WTC11 (cell line): Measurements from ENCODE around the gene GPR153. TPM values are rescaled to one million over a fixed set of nuclear protein-coding genes. Genes with fewer than 3 reads are reported as not detected.

Experiments
- CBFB ChIP-seq: sonication (generic); formaldehyde crosslinking; IDR thresholded peaks from 2 replicates; pipeline ENCODE4 v1.8.1; 2022; ENCODE audit warnings: mild to moderate bottlenecking, low read depth, missing genetic modification reagents
- ELF4 ChIP-seq: sonication (generic); formaldehyde crosslinking; IDR thresholded peaks from 2 replicates; pipeline ENCODE4 v1.8.1; 2022; ENCODE audit warnings: low read depth, mild to moderate bottlenecking, moderate library complexity, missing genetic modification reagents
- ETV6 ChIP-seq: sonication (generic); formaldehyde crosslinking; IDR thresholded peaks from 2 replicates; pipeline ENCODE4 v1.8.1; 2022; ENCODE audit warnings: mild to moderate bottlenecking, missing genetic modification reagents
- FOXK1 ChIP-seq: sonication (generic); formaldehyde crosslinking; IDR thresholded peaks from 2 replicates; pipeline ENCODE4 v1.8.0; 2022; ENCODE audit warnings: mild to moderate bottlenecking, moderate library complexity, missing genetic modification reagents
- FOXP1 ChIP-seq: sonication (generic); formaldehyde crosslinking; IDR thresholded peaks from 2 replicates; pipeline ENCODE4 v1.8.0; 2022; ENCODE audit warnings: missing genetic modification reagents, mild to moderate bottlenecking, moderate library complexity, borderline replicate concordance
- GABPB1 ChIP-seq: sonication (generic); formaldehyde crosslinking; IDR thresholded peaks from 2 replicates; pipeline ENCODE4 v1.8.1; 2023; ENCODE audit warnings: mild to moderate bottlenecking, missing genetic modification reagents
- KAT7 ChIP-seq: sonication (generic); formaldehyde crosslinking; IDR thresholded peaks from 2 replicates; pipeline ENCODE4 v1.8.1; 2023; ENCODE audit warnings: missing genetic modification reagents, mild to moderate bottlenecking, borderline replicate concordance
- MXD4 ChIP-seq: fragments of 250-450 bp; sonication (Bioruptor Pico); IDR thresholded peaks from 2 replicates; pipeline ENCODE4 v1.8.0; 2021; ENCODE audit warnings: mild to moderate bottlenecking, moderate library complexity, borderline replicate concordance
- NFATC4 ChIP-seq: fragments of 250-450 bp; sonication (Bioruptor Pico); IDR thresholded peaks from 2 replicates; pipeline ENCODE4 v1.9.0; 2021; ENCODE audit warnings: mild to moderate bottlenecking
- RELA ChIP-seq: sonication (generic); formaldehyde crosslinking; IDR thresholded peaks from 2 replicates; pipeline ENCODE4 v1.8.1; 2022; ENCODE audit warnings: missing genetic modification reagents, mild to moderate bottlenecking, borderline replicate concordance
- SMAD3 ChIP-seq: sonication (generic); formaldehyde crosslinking; IDR thresholded peaks from 2 replicates; pipeline ENCODE4 v1.8.0; 2022; ENCODE audit warnings: missing genetic modification reagents, mild to moderate bottlenecking, borderline replicate concordance
- SOX15 ChIP-seq: fragments of 250-450 bp; sonication (Bioruptor Pico); IDR thresholded peaks from 2 replicates; pipeline ENCODE4 v1.9.0; 2021; ENCODE audit warnings: mild to moderate bottlenecking
- TCF7 ChIP-seq: sonication (generic); formaldehyde crosslinking; IDR thresholded peaks from 2 replicates; pipeline ENCODE4 v1.8.0; 2022; ENCODE audit warnings: mild to moderate bottlenecking, low read depth, missing genetic modification reagents, moderate library complexity
- TEAD1 ChIP-seq: sonication (generic); formaldehyde crosslinking; IDR thresholded peaks from 2 replicates; pipeline ENCODE4 v1.8.0; 2022; ENCODE audit warnings: mild to moderate bottlenecking, missing genetic modification reagents
- ZNF219 ChIP-seq: sonication (generic); formaldehyde crosslinking; IDR thresholded peaks from 2 replicates; pipeline ENCODE4 v1.8.0; 2023; ENCODE audit warnings: missing genetic modification reagents, mild to moderate bottlenecking, borderline replicate concordance
- ZNF396 ChIP-seq: fragments of 250-450 bp; sonication (Bioruptor Pico); IDR thresholded peaks from 2 replicates; pipeline ENCODE4 v1.8.0; 2021; ENCODE audit warnings: mild to moderate bottlenecking, moderate library complexity, borderline replicate concordance
- total RNA-seq: library from RNA; stranded (reverse); gene quantifications from 3 replicates; pipeline ENCODE4 v1.2.3, GENCODE V29; 2021
- TF ChIP-seq, protein P1 (sequence below): fragments of 250-450 bp; sonication (Bioruptor Pico); IDR thresholded peaks from 2 replicates; pipeline ENCODE4 v2.1.2; 2022; ENCODE audit warnings: mild to moderate bottlenecking, moderate library complexity
- TF ChIP-seq, protein P2 (sequence below): sonication (generic); formaldehyde crosslinking; IDR thresholded peaks from 2 replicates; pipeline ENCODE4 v1.8.1; 2022; ENCODE audit warnings: low read depth, mild to moderate bottlenecking, moderate library complexity, missing genetic modification reagents, borderline replicate concordance
- TF ChIP-seq, protein P3 (sequence below): sonication (generic); formaldehyde crosslinking; IDR thresholded peaks from 2 replicates; pipeline ENCODE4 v1.8.0; 2022; ENCODE audit warnings: missing genetic modification reagents
- TF ChIP-seq, protein P4 (sequence below): fragments of 250-450 bp; sonication (Bioruptor Pico); IDR thresholded peaks from 2 replicates; pipeline ENCODE4 v1.9.0; 2021; ENCODE audit warnings: mild to moderate bottlenecking
- TF ChIP-seq, protein P5 (sequence below): fragments of 250-450 bp; sonication (Bioruptor Pico); IDR thresholded peaks from 2 replicates; pipeline ENCODE4 v1.9.0; 2021; ENCODE audit warnings: moderate library complexity, mild to moderate bottlenecking, inconsistent platforms, borderline replicate concordance
- TF ChIP-seq, protein P6 (sequence below): sonication (generic); formaldehyde crosslinking; IDR thresholded peaks from 2 replicates; pipeline ENCODE4 v1.8.0; 2023; ENCODE audit warnings: missing genetic modification reagents, mild to moderate bottlenecking, borderline replicate concordance

GPR153 gene
- total RNA-seq, 1 experiment from 2014 or later, result 13.4 TPM

DNA sequence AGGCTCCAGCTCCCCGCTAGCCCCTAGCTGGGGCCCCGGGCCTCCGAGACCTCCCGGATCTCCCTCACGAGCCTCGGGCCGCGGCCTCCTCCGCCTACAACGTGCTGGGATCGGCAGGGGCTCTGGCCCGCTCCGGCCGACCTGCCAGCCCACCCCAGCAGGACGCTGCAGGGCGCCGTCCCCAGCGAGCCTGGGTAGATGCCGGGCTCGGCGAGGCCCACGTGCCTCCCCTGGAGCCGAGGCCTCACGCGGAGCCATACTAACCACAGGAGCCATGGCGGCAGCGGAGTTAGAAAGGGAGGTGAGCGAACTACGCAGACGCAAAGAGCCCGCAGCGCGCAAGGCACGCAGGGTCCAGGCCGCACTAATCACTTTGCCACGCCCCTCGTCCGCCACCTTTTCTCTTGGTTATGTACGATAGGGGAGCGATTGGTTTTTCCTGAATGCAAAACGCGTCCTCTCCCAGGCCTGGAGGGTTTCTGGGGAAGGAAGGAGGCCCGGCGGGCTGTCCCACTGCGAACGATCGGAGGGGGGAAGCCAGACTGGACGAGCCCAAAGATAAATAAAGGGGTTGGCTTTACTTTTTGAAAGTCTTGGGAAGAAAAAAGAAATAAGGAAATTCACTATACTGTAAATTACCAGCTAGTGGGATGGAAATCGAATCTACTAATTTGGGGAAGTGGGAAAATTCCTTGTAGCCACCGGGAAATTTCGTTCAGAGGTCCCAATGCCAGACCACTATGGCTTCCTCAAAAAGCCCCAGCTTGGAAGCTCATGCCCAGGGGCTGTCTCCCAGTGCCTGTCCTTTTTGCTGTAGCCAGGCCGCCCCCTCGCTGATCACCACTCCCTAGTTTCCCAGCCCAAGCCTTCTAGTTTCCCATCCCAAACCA lies 61.4 kb downstream of the GPR153 start, which contains the start of gene RPL22 (continued):
- TF ChIP-seq ELF4 (CRISPR knock-in tag), result no peak
- TF ChIP-seq, protein P1, sequence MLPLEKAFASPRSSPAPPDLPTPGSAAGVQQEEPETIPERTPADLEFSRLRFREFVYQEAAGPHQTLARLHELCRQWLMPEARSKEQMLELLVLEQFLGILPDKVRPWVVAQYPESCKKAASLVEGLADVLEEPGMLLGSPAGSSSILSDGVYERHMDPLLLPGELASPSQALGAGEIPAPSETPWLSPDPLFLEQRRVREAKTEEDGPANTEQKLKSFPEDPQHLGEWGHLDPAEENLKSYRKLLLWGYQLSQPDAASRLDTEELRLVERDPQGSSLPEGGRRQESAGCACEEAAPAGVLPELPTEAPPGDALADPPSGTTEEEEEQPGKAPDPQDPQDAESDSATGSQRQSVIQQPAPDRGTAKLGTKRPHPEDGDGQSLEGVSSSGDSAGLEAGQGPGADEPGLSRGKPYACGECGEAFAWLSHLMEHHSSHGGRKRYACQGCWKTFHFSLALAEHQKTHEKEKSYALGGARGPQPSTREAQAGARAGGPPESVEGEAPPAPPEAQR (CRISPR knock-in tag), result no peak
- TF ChIP-seq TCF7 (CRISPR knock-in tag), result no peak
- TF ChIP-seq, protein P2, sequence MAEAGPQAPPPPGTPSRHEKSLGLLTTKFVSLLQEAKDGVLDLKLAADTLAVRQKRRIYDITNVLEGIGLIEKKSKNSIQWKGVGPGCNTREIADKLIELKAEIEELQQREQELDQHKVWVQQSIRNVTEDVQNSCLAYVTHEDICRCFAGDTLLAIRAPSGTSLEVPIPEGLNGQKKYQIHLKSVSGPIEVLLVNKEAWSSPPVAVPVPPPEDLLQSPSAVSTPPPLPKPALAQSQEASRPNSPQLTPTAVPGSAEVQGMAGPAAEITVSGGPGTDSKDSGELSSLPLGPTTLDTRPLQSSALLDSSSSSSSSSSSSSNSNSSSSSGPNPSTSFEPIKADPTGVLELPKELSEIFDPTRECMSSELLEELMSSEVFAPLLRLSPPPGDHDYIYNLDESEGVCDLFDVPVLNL (CRISPR knock-in tag), result no peak
- peak; percentile 95 for TF ChIP-seq FOXK1 (CRISPR knock-in tag)
- TF ChIP-seq, protein P3, sequence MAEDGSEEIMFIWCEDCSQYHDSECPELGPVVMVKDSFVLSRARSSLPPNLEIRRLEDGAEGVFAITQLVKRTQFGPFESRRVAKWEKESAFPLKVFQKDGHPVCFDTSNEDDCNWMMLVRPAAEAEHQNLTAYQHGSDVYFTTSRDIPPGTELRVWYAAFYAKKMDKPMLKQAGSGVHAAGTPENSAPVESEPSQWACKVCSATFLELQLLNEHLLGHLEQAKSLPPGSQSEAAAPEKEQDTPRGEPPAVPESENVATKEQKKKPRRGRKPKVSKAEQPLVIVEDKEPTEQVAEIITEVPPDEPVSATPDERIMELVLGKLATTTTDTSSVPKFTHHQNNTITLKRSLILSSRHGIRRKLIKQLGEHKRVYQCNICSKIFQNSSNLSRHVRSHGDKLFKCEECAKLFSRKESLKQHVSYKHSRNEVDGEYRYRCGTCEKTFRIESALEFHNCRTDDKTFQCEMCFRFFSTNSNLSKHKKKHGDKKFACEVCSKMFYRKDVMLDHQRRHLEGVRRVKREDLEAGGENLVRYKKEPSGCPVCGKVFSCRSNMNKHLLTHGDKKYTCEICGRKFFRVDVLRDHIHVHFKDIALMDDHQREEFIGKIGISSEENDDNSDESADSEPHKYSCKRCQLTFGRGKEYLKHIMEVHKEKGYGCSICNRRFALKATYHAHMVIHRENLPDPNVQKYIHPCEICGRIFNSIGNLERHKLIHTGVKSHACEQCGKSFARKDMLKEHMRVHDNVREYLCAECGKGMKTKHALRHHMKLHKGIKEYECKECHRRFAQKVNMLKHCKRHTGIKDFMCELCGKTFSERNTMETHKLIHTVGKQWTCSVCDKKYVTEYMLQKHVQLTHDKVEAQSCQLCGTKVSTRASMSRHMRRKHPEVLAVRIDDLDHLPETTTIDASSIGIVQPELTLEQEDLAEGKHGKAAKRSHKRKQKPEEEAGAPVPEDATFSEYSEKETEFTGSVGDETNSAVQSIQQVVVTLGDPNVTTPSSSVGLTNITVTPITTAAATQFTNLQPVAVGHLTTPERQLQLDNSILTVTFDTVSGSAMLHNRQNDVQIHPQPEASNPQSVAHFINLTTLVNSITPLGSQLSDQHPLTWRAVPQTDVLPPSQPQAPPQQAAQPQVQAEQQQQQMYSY (CRISPR knock-in tag), result no peak
- no peak for TF ChIP-seq MXD4
- TF ChIP-seq FOXP1, result peak; percentile 85
- TF ChIP-seq, protein P4, sequence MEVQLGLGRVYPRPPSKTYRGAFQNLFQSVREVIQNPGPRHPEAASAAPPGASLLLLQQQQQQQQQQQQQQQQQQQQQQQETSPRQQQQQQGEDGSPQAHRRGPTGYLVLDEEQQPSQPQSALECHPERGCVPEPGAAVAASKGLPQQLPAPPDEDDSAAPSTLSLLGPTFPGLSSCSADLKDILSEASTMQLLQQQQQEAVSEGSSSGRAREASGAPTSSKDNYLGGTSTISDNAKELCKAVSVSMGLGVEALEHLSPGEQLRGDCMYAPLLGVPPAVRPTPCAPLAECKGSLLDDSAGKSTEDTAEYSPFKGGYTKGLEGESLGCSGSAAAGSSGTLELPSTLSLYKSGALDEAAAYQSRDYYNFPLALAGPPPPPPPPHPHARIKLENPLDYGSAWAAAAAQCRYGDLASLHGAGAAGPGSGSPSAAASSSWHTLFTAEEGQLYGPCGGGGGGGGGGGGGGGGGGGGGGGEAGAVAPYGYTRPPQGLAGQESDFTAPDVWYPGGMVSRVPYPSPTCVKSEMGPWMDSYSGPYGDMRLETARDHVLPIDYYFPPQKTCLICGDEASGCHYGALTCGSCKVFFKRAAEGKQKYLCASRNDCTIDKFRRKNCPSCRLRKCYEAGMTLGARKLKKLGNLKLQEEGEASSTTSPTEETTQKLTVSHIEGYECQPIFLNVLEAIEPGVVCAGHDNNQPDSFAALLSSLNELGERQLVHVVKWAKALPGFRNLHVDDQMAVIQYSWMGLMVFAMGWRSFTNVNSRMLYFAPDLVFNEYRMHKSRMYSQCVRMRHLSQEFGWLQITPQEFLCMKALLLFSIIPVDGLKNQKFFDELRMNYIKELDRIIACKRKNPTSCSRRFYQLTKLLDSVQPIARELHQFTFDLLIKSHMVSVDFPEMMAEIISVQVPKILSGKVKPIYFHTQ (CRISPR knock-in tag), result no peak
- TF ChIP-seq ZNF396 (CRISPR knock-in tag), result no peak
- TF ChIP-seq SOX15 (CRISPR knock-in tag), result no peak
- TF ChIP-seq GABPB1, result peak; percentile 42; the same call in 1 of the 2 replicates
- TF ChIP-seq, protein P5, sequence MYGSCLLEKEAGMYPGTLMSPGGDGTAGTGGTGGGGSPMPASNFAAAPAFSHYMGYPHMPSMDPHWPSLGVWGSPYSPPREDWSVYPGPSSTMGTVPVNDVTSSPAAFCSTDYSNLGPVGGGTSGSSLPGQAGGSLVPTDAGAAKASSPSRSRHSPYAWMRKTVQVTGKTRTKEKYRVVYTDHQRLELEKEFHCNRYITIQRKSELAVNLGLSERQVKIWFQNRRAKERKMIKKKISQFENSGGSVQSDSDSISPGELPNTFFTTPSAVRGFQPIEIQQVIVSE, result no peak
- peak; percentile 71 for TF ChIP-seq SMAD3 (CRISPR knock-in tag)
- no peak for TF ChIP-seq NFATC4
- peak; percentile 81; the same call in 1 of the 2 replicates for TF ChIP-seq RELA (CRISPR knock-in tag)
- peak; percentile 86; the same call in 1 of the 2 replicates for TF ChIP-seq ZNF219
- peak; percentile 92 for TF ChIP-seq TEAD1 (CRISPR knock-in tag)
- TF ChIP-seq, protein P6, sequence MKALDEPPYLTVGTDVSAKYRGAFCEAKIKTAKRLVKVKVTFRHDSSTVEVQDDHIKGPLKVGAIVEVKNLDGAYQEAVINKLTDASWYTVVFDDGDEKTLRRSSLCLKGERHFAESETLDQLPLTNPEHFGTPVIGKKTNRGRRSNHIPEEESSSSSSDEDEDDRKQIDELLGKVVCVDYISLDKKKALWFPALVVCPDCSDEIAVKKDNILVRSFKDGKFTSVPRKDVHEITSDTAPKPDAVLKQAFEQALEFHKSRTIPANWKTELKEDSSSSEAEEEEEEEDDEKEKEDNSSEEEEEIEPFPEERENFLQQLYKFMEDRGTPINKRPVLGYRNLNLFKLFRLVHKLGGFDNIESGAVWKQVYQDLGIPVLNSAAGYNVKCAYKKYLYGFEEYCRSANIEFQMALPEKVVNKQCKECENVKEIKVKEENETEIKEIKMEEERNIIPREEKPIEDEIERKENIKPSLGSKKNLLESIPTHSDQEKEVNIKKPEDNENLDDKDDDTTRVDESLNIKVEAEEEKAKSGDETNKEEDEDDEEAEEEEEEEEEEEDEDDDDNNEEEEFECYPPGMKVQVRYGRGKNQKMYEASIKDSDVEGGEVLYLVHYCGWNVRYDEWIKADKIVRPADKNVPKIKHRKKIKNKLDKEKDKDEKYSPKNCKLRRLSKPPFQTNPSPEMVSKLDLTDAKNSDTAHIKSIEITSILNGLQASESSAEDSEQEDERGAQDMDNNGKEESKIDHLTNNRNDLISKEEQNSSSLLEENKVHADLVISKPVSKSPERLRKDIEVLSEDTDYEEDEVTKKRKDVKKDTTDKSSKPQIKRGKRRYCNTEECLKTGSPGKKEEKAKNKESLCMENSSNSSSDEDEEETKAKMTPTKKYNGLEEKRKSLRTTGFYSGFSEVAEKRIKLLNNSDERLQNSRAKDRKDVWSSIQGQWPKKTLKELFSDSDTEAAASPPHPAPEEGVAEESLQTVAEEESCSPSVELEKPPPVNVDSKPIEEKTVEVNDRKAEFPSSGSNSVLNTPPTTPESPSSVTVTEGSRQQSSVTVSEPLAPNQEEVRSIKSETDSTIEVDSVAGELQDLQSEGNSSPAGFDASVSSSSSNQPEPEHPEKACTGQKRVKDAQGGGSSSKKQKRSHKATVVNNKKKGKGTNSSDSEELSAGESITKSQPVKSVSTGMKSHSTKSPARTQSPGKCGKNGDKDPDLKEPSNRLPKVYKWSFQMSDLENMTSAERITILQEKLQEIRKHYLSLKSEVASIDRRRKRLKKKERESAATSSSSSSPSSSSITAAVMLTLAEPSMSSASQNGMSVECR, result peak; percentile 87; the same call in 1 of the 2 replicates
- peak; percentile 99 for TF ChIP-seq KAT7 (CRISPR knock-in tag)
- TF ChIP-seq CBFB (CRISPR knock-in tag), result peak; percentile 78; the same call in 1 of the 2 replicates
- TF ChIP-seq ETV6, result no peak; the same call in 1 of the 2 replicates
